ENCODE measurements around the gene THSD7B.

DNA sequence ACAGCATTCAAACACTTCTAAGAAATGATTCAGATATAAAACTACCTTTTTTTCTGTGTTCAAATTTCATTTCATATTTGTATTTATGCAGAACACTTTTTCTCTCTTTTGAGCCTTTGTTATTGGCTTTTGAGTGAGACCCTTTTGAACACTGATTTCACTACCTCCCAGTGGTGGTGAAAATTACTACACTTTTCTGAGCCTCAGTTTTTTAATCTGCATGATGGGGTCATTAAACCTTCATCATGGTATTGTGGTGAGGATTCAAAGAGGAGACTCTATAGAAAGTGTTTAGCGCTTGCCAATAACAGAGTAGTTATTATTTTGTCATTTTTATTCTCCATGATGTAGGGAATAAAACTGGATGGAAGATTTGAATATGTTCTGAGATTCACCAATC is 169.8 kb downstream of the THSD7B start:
- TF ChIP-seq, protein P1, sequence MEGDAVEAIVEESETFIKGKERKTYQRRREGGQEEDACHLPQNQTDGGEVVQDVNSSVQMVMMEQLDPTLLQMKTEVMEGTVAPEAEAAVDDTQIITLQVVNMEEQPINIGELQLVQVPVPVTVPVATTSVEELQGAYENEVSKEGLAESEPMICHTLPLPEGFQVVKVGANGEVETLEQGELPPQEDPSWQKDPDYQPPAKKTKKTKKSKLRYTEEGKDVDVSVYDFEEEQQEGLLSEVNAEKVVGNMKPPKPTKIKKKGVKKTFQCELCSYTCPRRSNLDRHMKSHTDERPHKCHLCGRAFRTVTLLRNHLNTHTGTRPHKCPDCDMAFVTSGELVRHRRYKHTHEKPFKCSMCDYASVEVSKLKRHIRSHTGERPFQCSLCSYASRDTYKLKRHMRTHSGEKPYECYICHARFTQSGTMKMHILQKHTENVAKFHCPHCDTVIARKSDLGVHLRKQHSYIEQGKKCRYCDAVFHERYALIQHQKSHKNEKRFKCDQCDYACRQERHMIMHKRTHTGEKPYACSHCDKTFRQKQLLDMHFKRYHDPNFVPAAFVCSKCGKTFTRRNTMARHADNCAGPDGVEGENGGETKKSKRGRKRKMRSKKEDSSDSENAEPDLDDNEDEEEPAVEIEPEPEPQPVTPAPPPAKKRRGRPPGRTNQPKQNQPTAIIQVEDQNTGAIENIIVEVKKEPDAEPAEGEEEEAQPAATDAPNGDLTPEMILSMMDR (IDR thresholded peaks at IDR 0.05): no peak
- TF ChIP-seq ZFX (IDR thresholded peaks at IDR 0.05; ENCODE audit: borderline replicate concordance): no peak
